Psoas muscle (tissue), 8 donors: Measurements from ENCODE around the gene CMBL. TPM values are rescaled to one million over a fixed set of nuclear protein-coding genes. Genes with fewer than 3 reads are reported as not detected.
"Not testable (repeated sequence)": the region's sequence is repeated elsewhere in the genome, so short reads cannot be mapped to it uniquely, and the experiment has no call there.

Experiments used
- ATAC-seq, 4 donors: fragments of 200-7000 bp; cut with Tn5 transposase; one replicate each; pipeline ENCODE4 v1.9.1; 2020; ENCODE audit warnings: moderate library complexity in 3 of 4, mild to moderate bottlenecking in 2 of 4
- DNase-seq, 2 donors: peaks; one replicate each; pipeline ENCODE4 v3.0.0-alpha.2; 2020
- H3K27ac ChIP-seq: fragments of 200-600 bp; one replicate; pipeline ENCODE4 v1.8.0; 2022
- H3K27me3 ChIP-seq, 3 donors: fragments of 200-600 bp in 1 of 3; one replicate each; pipeline versions ENCODE4 v1.6.1 to v1.8.0; 2013 to 2022; ENCODE audit warnings: low read length in 2 of 3, mild to moderate bottlenecking in 2 of 3, moderate library complexity in 1 of 3; ENCODE audit not compliant: insufficient read depth in 3 of 3
- H3K36me3 ChIP-seq, 2 donors: fragments of 200-600 bp in 1 of 2; one replicate each; pipeline versions ENCODE4 v1.6.1 to v1.8.0; 2013 to 2022; ENCODE audit warnings: low read depth in 1 of 2, mild to moderate bottlenecking in 1 of 2, moderate library complexity in 1 of 2; ENCODE audit not compliant: insufficient read depth in 1 of 2
- H3K4me1 ChIP-seq: fragments of 200-600 bp; one replicate; pipeline ENCODE4 v1.8.0; 2022
- H3K4me3 ChIP-seq: fragments of 200-600 bp; one replicate; pipeline ENCODE4 v1.8.0; 2022; ENCODE audit warnings: mild to moderate bottlenecking
- H3K9me3 ChIP-seq: fragments of 200-600 bp; one replicate; pipeline ENCODE4 v1.8.0; 2022
- WGBS, 3 donors: extraction: QIAGEN DNeasy Blood & Tissue Kit; methylation state at CpG; one replicate each; pipeline versions ENCODE4 v1.1.6 to v1.1.7; 2013; 5-methylcytosine and 5-hydroxymethylcytosine counted together
- intact Hi-C, 2 donors: fragments of 100-400 bp; cut with DNase I; formaldehyde crosslinking; loops; one replicate each; pipeline versions ENCODE4 v1.11.0 to v1.14.2; 2022
- polyA plus RNA-seq, 3 donors: library from polyadenylated mRNA; stranded (reverse); fragments of 200-250 nt; gene quantifications; one replicate each; pipeline ENCODE4 v1.2.3, GENCODE V29; 2013
- total RNA-seq, 4 donors: library from RNA; stranded (reverse); fragmentation: NEBNext Ultra II Directional in 2 of 4; extraction: Animal tissue kit (Norgen Biotek cat#: 25700) in 2 of 4; gene quantifications; one replicate each; pipeline versions ENCODE4 v1.2.1 to v1.2.4, GENCODE V29; 2021 to 2023
- TF ChIP-seq, protein P1 (sequence below): fragments of 200-600 bp; IDR thresholded peaks from one replicate; pipeline ENCODE4 v1.8.0; 2022; ENCODE audit warnings: antibody characterized with exemption
- donor health status: healthy with polysubstance abuse.
- donor health status: DM: no; HTN: no; CAD: no; lungs with moderate emphysema.
- donor health status: Bipolar disorder and iron deficiency.
- donor health status: healthy.
- donor health status: DM: yes; HTN: yes; CAD: no.
- donor health status: DM: no; HTN: no; CAD: no.
- donor health status: DM: no; HTN: no; CAD: no.
- donor health status: DM: yes; HTN: yes; CAD: no.

Gene CMBL
- total and polyA plus RNA-seq, 7 donors: 9.4 to 243 (median 55.7) TPM

DNA sequence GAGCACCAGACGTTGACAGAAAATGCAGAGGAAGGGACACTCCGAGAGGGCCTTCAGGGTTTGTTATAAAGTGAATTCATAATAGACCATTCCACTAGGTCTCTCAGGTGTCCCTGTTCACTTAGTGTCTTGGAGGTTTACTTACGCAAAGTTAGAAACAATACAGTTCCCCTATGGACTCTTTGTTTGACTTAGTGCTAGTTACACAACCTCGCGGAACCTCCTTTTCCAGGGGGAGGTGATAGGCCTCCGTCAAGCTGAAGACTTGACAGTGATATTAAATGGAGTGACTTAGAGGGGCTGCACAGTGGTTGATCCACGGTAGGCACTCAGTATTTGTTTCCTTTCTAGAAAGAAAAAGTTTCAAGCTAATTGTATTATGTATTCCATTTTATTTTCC is 56.3 kb downstream of the CMBL start:
- Histone ChIP-seq H3K27ac (peak overlapping the region; percentile 96), H3K4me3 (peak overlapping the region; percentile 98), H3K9me3 (no peaks in the 10 kb centered on the region), H3K36me3 (peaks cover 13 to 45% of the 10 kb centered on the region in 2 donors), H3K27me3 (no peaks in the 10 kb centered on the region), H3K4me1 (peaks cover 39% of the 10 kb centered on the region)
- intact Hi-C loops: loop anchor here in 1 of 2 donors (10.0 kb wide), 1 partner anchor 173 kb away; no protein-coding TSS in a partner anchor
- 43 to 49% (median 46%) methylated on average over 7 of the region's 7 CpGs for WGBS, 3 donors
- DNase-seq (no peak), ATAC-seq (no peak)
- TF ChIP-seq, protein P1, sequence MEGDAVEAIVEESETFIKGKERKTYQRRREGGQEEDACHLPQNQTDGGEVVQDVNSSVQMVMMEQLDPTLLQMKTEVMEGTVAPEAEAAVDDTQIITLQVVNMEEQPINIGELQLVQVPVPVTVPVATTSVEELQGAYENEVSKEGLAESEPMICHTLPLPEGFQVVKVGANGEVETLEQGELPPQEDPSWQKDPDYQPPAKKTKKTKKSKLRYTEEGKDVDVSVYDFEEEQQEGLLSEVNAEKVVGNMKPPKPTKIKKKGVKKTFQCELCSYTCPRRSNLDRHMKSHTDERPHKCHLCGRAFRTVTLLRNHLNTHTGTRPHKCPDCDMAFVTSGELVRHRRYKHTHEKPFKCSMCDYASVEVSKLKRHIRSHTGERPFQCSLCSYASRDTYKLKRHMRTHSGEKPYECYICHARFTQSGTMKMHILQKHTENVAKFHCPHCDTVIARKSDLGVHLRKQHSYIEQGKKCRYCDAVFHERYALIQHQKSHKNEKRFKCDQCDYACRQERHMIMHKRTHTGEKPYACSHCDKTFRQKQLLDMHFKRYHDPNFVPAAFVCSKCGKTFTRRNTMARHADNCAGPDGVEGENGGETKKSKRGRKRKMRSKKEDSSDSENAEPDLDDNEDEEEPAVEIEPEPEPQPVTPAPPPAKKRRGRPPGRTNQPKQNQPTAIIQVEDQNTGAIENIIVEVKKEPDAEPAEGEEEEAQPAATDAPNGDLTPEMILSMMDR: no peak

DNA sequence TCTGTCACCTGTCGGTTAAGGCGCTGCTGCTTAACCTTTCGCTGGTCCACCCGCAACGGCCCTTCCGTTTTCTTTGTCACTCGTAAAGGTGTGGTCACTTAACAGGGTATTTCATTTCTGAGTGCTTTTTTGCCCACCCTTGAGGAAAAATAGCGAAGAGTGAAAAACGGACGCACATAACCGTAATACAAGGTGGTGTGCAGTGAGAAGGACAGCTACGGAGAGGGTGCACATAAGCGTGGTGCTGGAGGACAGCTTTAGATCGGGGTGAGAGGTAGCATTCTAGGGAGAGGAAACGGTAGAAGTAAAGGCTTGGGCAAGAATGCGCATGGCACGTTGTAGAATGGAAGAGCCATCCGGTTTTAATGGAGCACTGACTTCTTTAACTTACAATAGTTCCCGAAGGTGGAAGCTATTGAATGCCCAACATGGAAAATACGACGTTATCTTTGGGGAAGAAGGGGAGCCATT is 56.9 kb downstream of the CMBL start:
- TF ChIP-seq, protein P1: no peak
- DNase-seq (no peak), ATAC-seq (no peak)
- H3K27me3 ChIP-seq: no peaks in the 10 kb centered on the region
- H3K27ac ChIP-seq: peak overlapping the region; percentile 96
- H3K4me3 ChIP-seq: peak overlapping the region; percentile 98
- H3K9me3 ChIP-seq: no peaks in the 10 kb centered on the region
- WGBS, 3 donors: 1% methylated on average over 21 of the region's 21 CpGs
- peaks cover 9 to 39% of the 10 kb centered on the region in 2 donors for H3K36me3 ChIP-seq
- H3K4me1 ChIP-seq: peaks cover 39% of the 10 kb centered on the region
- intact Hi-C loops: loop anchor here in 1 of 2 donors (10.0 kb wide), 1 partner anchor 174 kb away; no protein-coding TSS in a partner anchor

DNA sequence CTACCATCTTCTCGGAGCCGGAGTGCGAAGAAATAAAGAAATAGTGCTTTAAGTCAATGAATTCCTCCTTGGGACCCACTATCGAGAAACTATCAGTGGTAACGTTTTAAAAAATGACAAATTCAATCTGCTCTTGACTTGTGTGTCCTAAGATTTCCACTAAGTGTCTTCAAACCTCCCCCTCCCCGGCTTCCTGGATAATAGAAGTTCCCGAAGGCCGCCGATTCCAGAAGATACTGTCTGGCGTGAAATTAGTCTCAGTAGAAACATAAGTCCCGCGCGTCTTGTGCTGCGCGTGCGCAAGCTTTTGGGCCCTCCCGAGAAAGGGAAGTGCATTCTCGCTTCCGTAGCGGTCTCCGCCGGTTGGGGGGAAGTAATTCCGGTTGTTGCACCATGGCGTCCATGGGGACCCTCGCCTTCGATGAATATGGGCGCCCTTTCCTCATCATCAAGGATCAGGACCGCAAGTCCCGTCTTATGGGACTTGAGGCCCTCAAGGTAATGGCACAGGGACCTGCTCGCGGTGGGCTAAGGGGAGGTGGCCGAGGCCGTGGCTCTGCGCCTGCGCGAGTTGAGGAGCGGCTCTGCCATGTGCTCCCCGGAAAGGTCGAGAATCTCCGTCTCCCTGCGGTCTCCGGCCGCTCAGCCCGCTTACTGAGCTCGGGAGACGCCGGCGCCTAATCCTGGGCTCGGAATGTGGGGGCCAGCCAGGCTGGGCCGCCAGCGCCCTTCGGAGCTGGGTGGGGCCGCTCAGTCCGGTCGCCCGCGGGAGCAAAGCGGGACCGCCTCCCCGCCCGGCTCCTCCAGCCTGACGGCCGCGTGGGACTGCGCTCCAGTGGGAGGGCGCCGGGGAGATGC is 57.5 kb downstream of the CMBL start, which contains the start of gene CCT5:
CCT5 (plus strand) TSS at position 333 of the 858 bp plus-strand sequence; CDS start at position 394, 61 bp downstream.
- Histone ChIP-seq H3K4me1 (peaks cover 39% of the 10 kb centered on the region), H3K27ac (peak within 1 kb of the TSS; percentile 96), H3K4me3 (peak within 1 kb of the TSS; percentile 98), H3K36me3 (peaks cover 5 to 33% of the 10 kb centered on the region in 2 donors), H3K9me3 (no peaks in the 10 kb centered on the region), H3K27me3 (no peaks in the 10 kb centered on the region)
- intact Hi-C loops: loop anchor here in 1 of 2 donors (10.0 kb wide), 1 partner anchor 175 kb away; no protein-coding TSS in a partner anchor
- WGBS, 3 donors: 0% methylated on average over 60 to 67 of the region's 67 CpGs
- DNase-seq: peak; percentile 91 to 96
- peak; percentile 88 to 91 (median 90) for ATAC-seq
- TF ChIP-seq, protein P1: no peak

DNA sequence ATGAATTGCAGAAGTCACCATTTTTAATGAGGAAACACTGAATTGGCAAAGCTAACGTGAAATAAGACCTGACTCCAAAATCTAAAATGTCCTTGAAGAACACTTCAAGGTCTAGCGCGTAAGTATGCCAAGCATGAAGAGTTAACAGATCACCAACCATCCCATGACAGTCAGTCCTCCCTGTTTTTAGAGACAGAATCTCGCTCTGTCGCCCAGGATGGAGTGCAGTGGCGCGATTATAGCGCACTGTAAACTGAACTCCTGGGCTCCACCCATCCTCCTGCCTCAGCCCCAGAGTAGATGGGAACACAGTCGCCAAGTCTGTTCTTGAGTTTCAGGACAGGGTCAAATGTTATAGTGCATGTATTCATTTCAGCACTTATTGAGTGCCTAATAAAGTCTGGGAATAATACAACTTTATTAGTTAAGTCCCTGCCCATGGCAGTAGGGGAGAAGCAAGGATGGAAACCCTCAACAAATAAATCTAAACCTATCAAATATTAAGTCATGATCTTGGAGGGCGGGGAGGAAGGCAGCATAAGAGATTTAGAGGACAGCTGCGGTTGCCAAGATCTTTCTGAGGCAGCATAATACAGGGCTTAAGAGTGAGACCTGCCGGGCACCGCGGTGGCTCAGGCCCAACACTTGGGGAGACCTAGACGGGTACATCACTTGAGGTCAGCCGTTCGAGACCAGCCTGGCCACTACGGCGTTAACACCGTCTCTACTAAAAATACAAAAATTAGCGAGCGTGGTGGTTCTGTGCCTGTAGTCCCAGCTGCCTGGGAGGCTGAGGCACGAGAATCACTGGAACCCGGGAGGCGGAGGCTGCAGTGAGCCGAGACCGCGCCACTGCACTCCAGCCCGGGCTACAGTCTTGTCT is 59.1 kb downstream of the CMBL start:
- Histone ChIP-seq H3K27ac (peak overlapping the region; percentile 96), H3K4me1 (peaks cover 37% of the 10 kb centered on the region), H3K9me3 (no peaks in the 10 kb centered on the region), H3K4me3 (peak overlapping the region; percentile 98), H3K36me3 (peaks cover 2 to 17% of the 10 kb centered on the region in 2 donors), H3K27me3 (no peaks in the 10 kb centered on the region)
- TF ChIP-seq, protein P1: no peak
- 42 to 50% (median 42%) methylated on average over 29 of the region's 29 CpGs for WGBS, 3 donors
- ATAC-seq: no peak
- intact Hi-C loops: no loop called here
- no peak for DNase-seq

DNA sequence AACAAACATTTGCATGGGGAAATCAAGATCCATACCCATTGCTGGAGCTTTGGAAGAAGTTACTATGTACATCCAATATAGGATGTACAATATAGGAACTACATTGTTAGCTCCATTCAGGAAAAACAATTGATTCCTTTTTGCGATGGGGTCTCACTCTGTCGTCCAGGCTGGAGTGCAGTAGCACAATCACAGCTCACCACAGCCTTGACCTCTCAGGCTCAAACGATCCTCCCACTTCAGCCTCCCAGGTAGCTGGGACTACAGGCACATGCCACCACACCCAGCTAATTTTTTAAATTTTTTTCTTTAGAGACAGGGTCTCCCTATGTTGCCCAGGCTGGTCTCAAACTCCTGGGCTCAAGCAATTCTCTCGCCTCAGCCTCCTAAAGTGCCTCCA is 60.5 kb downstream of the CMBL start:
- H3K27ac ChIP-seq, intact Hi-C loops, H3K4me3 ChIP-seq, H3K27me3 ChIP-seq, DNase-seq, H3K9me3 ChIP-seq, ATAC-seq: not testable (repeated sequence)
- Histone ChIP-seq H3K36me3 (peaks cover 2 to 11% of the 10 kb centered on the region in 2 donors), H3K4me1 (peaks cover 26% of the 10 kb centered on the region)
- 94 to 97% (median 95%) methylated on average over 4 of the region's 4 CpGs for WGBS, 3 donors
